ENCODE results near the gene EGFL7.

Gene EGFL7

DNA sequence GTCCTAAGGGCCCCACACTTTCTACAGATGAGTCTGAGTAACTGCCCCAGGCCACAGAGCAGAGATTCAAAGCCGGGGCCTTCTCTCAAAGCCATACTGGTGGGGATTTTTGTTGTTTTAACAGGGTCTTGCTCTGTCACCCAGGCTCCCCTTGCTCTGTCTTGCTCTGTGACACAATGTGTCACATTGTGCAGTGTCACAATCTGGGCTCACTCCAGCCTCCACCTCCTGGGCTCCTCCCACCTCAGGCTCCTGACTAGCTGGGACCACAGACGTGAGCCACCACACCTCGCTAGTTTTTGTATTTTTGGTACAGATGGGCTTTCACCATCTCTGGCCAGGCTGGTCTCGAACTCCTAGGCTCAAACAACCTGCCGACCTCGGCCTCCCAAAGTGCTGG, 15.9 kb downstream of the EGFL7 start:
- Histone ChIP-seq H3K27ac (ENCODE audit: extremely low read depth, low read depth, low read length) (no peak overlapping the region), H3K4me1 (ENCODE audit: control insufficient read depth, insufficient read depth, low read length) (no peaks in the 10 kb centered on the region), H3K4me3 (ENCODE audit: low read depth, low read length) (no peak overlapping the region), H3K36me3 (ENCODE audit: control insufficient read depth in 2 of 2, insufficient read depth in 1 of 2, low read length in 2 of 2) (peaks cover 0 to 26% of the 10 kb centered on the region in 2 experiments; a peak in 1 of 3 replicates), H3K9me3 (ENCODE audit: control insufficient read depth, insufficient read depth, low read depth, low read length) (no peaks in the 10 kb centered on the region)
- CTCF ChIA-PET = interaction anchor here (0.6 kb wide), 1 partner anchor 53 kb away, joined by 3 read pairs; no protein-coding TSS in a partner anchor
- POLR2A ChIA-PET = interaction anchor here (5.1 kb wide), 1 partner anchor 8 kb away, joined by 19 read pairs; the partner anchor contains the start of gene AGPAT2
- TF ChIP-seq ZNF677 (tag by site-specific recombination; IDR thresholded peaks at IDR 0.05) = no peak
- TF ChIP-seq ZNF140 (tag by site-specific recombination; IDR thresholded peaks at IDR 0.05) = no peak
- TF ChIP-seq ZNF777 (tag by site-specific recombination; IDR thresholded peaks at IDR 0.05; ENCODE audit: borderline replicate concordance) = no peak
- no peak for TF ChIP-seq ZNF423 (tag by site-specific recombination; IDR thresholded peaks at IDR 0.05)
- no peak for TF ChIP-seq ZNF558 (tag by site-specific recombination; IDR thresholded peaks at IDR 0.05)
- TF ChIP-seq ZNF404 (tag by site-specific recombination; IDR thresholded peaks at IDR 0.05) = no peak
- no peak for TF ChIP-seq ZNF561 (tag by site-specific recombination; IDR thresholded peaks at IDR 0.05; ENCODE audit: borderline replicate concordance)
- TF ChIP-seq ZNF626 (tag by site-specific recombination; IDR thresholded peaks at IDR 0.05) = no peak
- TF ChIP-seq ZNF394 (tag by site-specific recombination; IDR thresholded peaks at IDR 0.05; ENCODE audit: borderline replicate concordance) = no peak
- no peak for TF ChIP-seq ZBTB48 (tag by site-specific recombination; IDR thresholded peaks at IDR 0.05)
- no peak for TF ChIP-seq ZSCAN5A (tag by site-specific recombination; IDR thresholded peaks at IDR 0.05)
- TF ChIP-seq, protein P1, sequence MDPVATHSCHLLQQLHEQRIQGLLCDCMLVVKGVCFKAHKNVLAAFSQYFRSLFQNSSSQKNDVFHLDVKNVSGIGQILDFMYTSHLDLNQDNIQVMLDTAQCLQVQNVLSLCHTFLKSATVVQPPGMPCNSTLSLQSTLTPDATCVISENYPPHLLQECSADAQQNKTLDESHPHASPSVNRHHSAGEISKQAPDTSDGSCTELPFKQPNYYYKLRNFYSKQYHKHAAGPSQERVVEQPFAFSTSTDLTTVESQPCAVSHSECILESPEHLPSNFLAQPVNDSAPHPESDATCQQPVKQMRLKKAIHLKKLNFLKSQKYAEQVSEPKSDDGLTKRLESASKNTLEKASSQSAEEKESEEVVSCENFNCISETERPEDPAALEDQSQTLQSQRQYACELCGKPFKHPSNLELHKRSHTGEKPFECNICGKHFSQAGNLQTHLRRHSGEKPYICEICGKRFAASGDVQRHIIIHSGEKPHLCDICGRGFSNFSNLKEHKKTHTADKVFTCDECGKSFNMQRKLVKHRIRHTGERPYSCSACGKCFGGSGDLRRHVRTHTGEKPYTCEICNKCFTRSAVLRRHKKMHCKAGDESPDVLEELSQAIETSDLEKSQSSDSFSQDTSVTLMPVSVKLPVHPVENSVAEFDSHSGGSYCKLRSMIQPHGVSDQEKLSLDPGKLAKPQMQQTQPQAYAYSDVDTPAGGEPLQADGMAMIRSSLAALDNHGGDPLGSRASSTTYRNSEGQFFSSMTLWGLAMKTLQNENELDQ (tag by site-specific recombination; IDR thresholded peaks at IDR 0.05; ENCODE audit: low read depth) = no peak
- no peak for TF ChIP-seq ZNF37A (tag by site-specific recombination; IDR thresholded peaks at IDR 0.05)

DNA sequence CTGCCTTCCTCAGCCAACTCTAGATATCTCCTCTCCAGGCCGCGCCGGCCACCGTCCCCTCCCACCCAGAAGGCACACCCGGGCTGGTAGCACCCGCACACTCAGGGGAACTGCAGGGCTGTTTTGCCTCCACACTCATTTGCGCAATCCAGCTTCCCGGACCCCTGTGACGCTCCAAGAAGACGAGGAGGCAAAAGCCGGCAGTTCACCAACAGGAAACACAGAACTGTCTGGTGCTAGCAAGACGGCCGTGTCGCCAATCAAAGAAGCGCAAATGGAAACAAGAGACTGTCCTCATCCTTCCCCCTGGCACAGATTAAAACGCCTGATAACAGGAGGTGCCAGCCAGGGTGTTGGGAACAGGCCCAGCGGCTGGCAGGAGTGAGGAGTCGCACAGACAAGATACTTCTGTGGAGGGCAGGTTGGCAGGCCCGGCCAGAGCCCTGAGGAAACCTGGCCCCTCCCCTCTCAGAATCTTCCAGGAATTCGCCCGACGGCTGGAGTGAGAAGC, 16.8 kb downstream of the EGFL7 start:
- ChIA-PET CTCF (interaction anchor here (1.9 to 5.5 kb wide), 2 partner anchors 7 to 15 kb away, joined by 5 to 60 read pairs; no protein-coding TSS in a partner anchor), POLR2A (interaction anchor here (1.7 kb wide), 1 partner anchor 8 kb away, joined by 7 read pairs; no protein-coding TSS in a partner anchor)
- Histone ChIP-seq H3K36me3 (ENCODE audit: control insufficient read depth in 2 of 2, insufficient read depth in 1 of 2, low read length in 2 of 2) (peaks cover 0 to 27% of the 10 kb centered on the region in 2 experiments; a peak in 1 of 3 replicates), H3K9me3 (ENCODE audit: control insufficient read depth, insufficient read depth, low read depth, low read length) (no peaks in the 10 kb centered on the region), H3K27ac (ENCODE audit: extremely low read depth, low read depth, low read length) (no peak overlapping the region), H3K4me3 (ENCODE audit: low read depth, low read length) (no peak overlapping the region), H3K4me1 (ENCODE audit: control insufficient read depth, insufficient read depth, low read length) (no peaks in the 10 kb centered on the region)
- no peak for TF ChIP-seq ZNF610 (tag by site-specific recombination; IDR thresholded peaks at IDR 0.05; ENCODE audit: borderline replicate concordance)

- Histone ChIP-seq H3K4me1 (ENCODE audit: control insufficient read depth, insufficient read depth, low read length) (peaks cover 5% of the 10 kb centered on the region), H3K27ac (ENCODE audit: extremely low read depth, low read depth, low read length) (no peak overlapping the region), H3K36me3 (ENCODE audit: control insufficient read depth in 2 of 2, insufficient read depth in 1 of 2, low read length in 2 of 2) (peaks cover 0 to 18% of the 10 kb centered on the region in 2 experiments; a peak in 1 of 3 replicates), H3K9me3 (ENCODE audit: control insufficient read depth, insufficient read depth, low read depth, low read length) (no peaks in the 10 kb centered on the region), H3K4me3 (ENCODE audit: low read depth, low read length) (no peak overlapping the region)
- ChIA-PET CTCF (interaction anchor here (0.6 to 5.5 kb wide), 4 partner anchors 9 to 1232 kb away, joined by 3 to 60 read pairs (median 6); no protein-coding TSS in a partner anchor), POLR2A (interaction anchor here (0.6 to 1.7 kb wide), 4 partner anchors 10 to 216 kb away, joined by 3 to 7 read pairs (median 4); no protein-coding TSS in a partner anchor)
- TF ChIP-seq ZBTB7A (tag by site-specific recombination; IDR thresholded peaks at IDR 0.05; ENCODE audit: low read depth) = no peak
- TF ChIP-seq SCRT1 (tag by site-specific recombination; IDR thresholded peaks at IDR 0.05; ENCODE audit: borderline replicate concordance) = no peak
- TF ChIP-seq ZNF112 (tag by site-specific recombination; IDR thresholded peaks at IDR 0.05) = no peak
- TF ChIP-seq, protein P2, sequence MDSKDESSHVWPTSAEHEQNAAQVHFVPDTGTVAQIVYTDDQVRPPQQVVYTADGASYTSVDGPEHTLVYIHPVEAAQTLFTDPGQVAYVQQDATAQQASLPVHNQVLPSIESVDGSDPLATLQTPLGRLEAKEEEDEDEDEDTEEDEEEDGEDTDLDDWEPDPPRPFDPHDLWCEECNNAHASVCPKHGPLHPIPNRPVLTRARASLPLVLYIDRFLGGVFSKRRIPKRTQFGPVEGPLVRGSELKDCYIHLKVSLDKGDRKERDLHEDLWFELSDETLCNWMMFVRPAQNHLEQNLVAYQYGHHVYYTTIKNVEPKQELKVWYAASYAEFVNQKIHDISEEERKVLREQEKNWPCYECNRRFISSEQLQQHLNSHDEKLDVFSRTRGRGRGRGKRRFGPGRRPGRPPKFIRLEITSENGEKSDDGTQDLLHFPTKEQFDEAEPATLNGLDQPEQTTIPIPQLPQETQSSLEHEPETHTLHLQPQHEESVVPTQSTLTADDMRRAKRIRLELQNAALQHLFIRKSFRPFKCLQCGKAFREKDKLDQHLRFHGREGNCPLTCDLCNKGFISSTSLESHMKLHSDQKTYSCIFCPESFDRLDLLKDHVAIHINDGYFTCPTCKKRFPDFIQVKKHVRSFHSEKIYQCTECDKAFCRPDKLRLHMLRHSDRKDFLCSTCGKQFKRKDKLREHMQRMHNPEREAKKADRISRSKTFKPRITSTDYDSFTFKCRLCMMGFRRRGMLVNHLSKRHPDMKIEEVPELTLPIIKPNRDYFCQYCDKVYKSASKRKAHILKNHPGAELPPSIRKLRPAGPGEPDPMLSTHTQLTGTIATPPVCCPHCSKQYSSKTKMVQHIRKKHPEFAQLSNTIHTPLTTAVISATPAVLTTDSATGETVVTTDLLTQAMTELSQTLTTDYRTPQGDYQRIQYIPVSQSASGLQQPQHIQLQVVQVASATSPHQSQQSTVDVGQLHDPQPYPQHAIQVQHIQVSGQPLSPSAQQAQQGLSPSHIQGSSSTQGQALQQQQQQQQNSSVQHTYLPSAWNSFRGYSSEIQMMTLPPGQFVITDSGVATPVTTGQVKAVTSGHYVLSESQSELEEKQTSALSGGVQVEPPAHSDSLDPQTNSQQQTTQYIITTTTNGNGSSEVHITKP (tag by site-specific recombination; IDR thresholded peaks at IDR 0.05) = no peak
- TF ChIP-seq ZNF645 (tag by site-specific recombination; IDR thresholded peaks at IDR 0.05) = no peak
- TF ChIP-seq ZBTB6 (tag by site-specific recombination; IDR thresholded peaks at IDR 0.05) = no peak
Measured at GRCh38 chr9:136681029-136681428, 18.3 kb downstream of the EGFL7 start.

Measured in HEK293 (cell line).